NCI-H2196 (cell line): ENCODE measurements around the gene TRABD.
A peak's percentile ranks its signal among the peaks of the same experiment; 100 is the strongest.
"Not testable (repeated sequence)": the region's sequence is repeated elsewhere in the genome, so short reads cannot be mapped to it uniquely, and the experiment has no call there.

Experiments used
- DNase-seq: peaks from one replicate; lab custom pipeline; 2025; ENCODE audit not compliant: unreplicated experiment; lab: John Stamatoyannopoulos, UW

TRABD gene

GRCh38 chr22:50201191-50202129, 15.7 kb downstream of the TRABD start:
- DNase-seq = no peak

- DNase-seq = no peak
Measured at GRCh38 chr22:50202130-50202666, 16.5 kb downstream of the TRABD start.

- no peak for DNase-seq
Measured at GRCh38 chr22:50203288-50203687, 17.6 kb downstream of the TRABD start.

- no peak for DNase-seq
Measured at GRCh38 chr22:50204571-50204970, 18.9 kb downstream of the TRABD start.

- DNase-seq = not testable (repeated sequence)
Measured at GRCh38 chr22:50204998-50205397, 19.3 kb downstream of the TRABD start.

- DNase-seq = no peak
Measured at GRCh38 chr22:50205781-50206569, 20.3 kb downstream of the TRABD start.

- no peak for DNase-seq
Measured at GRCh38 chr22:50206599-50206998, 20.9 kb downstream of the TRABD start.

- DNase-seq = no peak
Measured at GRCh38 chr22:50207383-50208140, 21.8 kb downstream of the TRABD start.

- no peak for DNase-seq
Measured at GRCh38 chr22:50208430-50208938, 22.8 kb downstream of the TRABD start.

- DNase-seq = no peak
Measured at GRCh38 chr22:50208939-50209892, 23.5 kb downstream of the TRABD start.

GRCh38 chr22:50209893-50210292, 24.2 kb downstream of the TRABD start:
- peak; percentile 58 for DNase-seq

GRCh38 chr22:50210378-50211139, 24.8 kb downstream of the TRABD start:
- no peak for DNase-seq

- DNase-seq = no peak
Measured at GRCh38 chr22:50211147-50211546, 25.4 kb downstream of the TRABD start.

- DNase-seq = no peak
Measured at GRCh38 chr22:50213263-50213662, 27.6 kb downstream of the TRABD start.

- no peak for DNase-seq
Measured at GRCh38 chr22:50215297-50216054, 29.8 kb downstream of the TRABD start.

GRCh38 chr22:50216055-50216683, 30.5 kb downstream of the TRABD start:
- DNase-seq = no peak

- no peak for DNase-seq
Measured at GRCh38 chr22:50216684-50217520, 31.2 kb downstream of the TRABD start.
